ENCODE results near the gene MGAT4B.

- TF ChIP-seq CTCF (IDR thresholded peaks at IDR 0.05) (no peak), POLR2A (IDR thresholded peaks at IDR 0.05) (no peak)
Measured at GRCh38 chr5:179753971-179754370, 52.7 kb downstream of the MGAT4B start.

Measured in Peyer's patch (tissue), 4 donors.